Ureter (tissue), 1 donor: ENCODE results near the gene KLF6. TPM values are rescaled to one million over a fixed set of nuclear protein-coding genes. Genes with fewer than 3 reads are reported as not detected.
A peak's percentile ranks its signal among the peaks of the same experiment; 100 is the strongest.
"Not testable (repeated sequence)": the region's sequence is repeated elsewhere in the genome, so short reads cannot be mapped to it uniquely, and the experiment has no call there.

Experiments used
- DNase-seq: peaks from one replicate; pipeline ENCODE4 v3.0.0-alpha.2; 2020; ENCODE audit warnings: low spot score
- total RNA-seq: library from RNA; stranded (reverse); gene quantifications from one replicate; pipeline ENCODE4 v1.2.4, GENCODE V29; 2023
- donor health status: DM: yes; HTN: yes; CAD: no.

The KLF6 gene
- total RNA-seq, 1 donor from 2014 or later, result 171 TPM

GRCh38 chr10:3757250-3757637 lies 27.8 kb downstream of the KLF6 start:
- no peak for DNase-seq

GRCh38 chr10:3756360-3756740 lies 28.7 kb downstream of the KLF6 start:
- DNase-seq, result no peak

DNA sequence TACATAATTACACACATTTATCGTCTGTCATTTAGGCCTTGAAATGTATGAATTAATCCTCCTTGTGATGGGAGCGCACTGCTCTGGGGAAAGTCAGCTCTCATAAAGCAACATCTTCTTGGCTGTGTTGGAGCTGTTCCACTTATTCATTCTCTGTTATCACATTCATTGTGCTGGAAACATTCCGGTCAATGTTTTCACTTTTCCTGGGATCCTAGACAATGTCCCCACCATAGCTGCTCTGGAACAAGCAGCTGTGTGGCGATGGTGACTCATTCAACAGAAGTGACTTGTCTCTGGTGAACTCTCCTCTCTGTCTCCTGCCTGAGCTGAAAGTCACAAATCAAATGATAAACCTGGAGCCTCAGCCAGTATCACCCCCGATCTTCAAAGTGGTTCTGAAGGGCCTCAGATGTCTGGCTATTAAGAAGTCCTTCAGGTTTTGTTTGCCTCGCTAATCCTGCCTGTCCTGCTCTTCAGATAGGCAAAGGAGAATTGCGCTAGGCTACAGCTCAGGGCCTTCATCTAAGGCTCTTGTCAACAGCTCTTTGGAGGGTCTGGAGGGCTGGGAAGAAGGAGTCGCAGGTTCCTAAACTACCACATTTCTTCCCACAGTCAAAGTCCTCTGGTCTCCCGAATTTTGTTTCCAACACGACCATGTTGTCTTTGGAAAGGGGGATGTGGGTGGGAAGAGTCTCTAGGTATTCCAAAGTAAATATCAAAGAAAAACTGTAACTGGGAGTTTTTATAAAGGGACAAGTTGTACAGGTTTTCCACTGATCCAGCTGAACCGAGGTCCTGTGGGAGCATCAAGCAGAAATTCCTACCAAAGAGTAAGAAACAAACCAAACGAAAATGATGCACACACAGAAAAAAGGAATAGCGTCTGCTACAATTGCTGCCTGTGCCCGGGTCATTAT lies 29.3 kb downstream of the KLF6 start:
- no peak for DNase-seq

DNA sequence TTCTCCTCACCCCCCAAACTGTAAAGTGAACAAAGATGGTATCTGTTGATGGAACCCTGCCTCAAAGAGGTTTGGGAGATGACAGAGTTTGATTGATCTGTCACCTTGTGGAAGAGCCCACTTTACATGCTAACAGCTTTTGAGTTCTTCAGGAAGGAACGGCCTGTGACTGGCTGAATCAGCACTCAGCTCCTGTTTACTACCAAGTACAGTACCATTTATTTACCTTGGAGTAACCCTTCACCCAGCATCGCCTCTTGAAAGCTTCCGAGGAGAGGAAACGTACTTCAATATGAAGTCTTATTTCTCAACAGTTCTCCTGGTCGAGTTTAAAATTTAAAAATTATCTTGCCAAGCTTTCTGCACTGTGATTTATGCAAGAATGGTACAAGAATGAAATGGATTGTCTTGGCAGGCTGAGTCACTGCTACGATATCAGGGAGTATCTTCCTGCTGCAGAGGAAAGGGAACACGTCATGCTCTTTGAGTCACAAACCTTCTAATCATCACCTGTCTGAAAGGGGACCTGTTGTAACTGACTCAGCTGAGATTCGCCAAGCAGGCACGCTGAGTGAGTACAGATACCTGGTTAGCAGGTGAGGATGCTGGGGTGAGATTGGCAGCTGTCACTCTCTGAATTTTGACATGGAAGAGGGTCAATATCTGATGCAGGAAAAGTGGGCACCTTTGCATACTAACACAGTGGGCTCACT lies 30.1 kb downstream of the KLF6 start:
- no peak for DNase-seq

DNA sequence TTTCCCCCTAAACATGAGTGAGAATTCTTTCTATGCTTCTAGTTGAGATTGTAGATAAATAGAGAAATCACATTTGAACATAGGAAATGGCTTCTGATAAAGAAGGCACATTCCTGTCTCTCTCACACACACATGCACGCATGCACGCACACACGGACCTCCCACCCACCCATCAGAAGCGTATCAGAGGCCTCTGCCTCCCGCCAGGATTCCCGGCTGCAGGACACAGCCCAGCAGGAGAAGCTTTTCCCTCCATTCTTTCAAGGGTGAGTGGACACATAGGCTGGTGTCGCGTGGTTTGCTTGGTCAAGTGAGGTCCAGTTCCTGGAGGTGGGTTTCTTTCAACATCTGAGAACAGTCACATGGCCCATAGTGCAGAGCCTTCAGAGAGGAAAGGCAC lies 34.2 kb downstream of the KLF6 start:
- DNase-seq, result no peak

DNA sequence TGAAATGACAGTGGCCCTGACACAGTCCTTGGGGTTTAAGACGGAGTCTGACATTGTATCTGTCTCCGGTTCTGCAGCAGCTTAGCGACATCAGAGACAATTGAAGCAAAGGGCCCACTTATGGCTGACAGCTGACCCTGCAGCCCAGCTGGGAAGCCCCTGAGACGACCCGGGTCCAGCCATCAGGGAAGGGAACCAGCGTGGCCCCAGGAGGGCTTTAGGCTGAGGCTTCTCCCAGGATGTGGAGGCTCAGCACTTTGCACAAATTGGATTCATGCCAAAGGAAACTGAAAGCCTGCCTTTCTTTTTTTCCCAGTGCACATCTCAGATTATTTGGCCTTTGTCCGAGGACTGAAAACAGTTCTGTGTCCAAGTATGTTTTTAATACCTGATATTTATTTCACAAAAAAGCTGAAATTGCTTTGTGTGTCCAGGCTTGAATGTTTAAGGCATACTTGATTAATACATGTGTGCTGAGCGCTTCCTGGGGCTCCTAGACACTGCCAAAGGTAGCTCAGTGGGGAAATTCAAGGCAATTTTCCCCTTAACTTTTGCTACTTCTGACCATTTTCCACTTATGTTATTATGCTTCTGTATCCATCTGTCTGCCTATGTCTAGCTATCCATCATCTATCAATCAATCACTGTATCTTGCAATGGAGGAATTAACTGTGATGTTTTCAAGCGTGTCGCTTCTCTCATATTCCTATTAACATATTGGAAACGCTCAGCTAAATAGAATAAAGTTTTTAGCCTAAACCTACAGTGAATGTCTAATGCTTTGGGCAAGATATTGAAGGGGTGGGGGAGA lies 34.8 kb downstream of the KLF6 start:
- DNase-seq, result no peak

DNA sequence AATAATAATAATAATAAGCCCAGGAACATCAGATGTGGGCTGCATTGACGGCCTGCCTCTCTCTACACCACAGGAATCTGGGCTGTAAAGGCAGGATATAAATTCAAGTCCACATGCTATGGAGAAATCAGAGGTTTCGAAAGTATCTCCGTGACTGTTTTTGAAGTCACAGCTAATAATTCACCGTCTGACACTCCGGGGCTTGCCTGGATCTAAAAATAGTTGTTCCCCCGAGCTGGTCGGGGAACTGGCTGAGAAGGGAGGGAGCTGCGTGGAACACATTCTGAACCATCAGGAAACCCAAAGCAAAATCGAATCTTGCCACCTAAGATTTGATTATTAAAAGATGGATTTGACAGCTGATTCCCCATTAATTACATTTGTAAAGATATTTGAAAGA lies 35.4 kb downstream of the KLF6 start:
- peak; percentile 70 for DNase-seq

GRCh38 chr10:3749011-3749410 lies 36.0 kb downstream of the KLF6 start:
- DNase-seq, result no peak

GRCh38 chr10:3748484-3748883 lies 36.5 kb downstream of the KLF6 start:
- DNase-seq, result no peak

DNA sequence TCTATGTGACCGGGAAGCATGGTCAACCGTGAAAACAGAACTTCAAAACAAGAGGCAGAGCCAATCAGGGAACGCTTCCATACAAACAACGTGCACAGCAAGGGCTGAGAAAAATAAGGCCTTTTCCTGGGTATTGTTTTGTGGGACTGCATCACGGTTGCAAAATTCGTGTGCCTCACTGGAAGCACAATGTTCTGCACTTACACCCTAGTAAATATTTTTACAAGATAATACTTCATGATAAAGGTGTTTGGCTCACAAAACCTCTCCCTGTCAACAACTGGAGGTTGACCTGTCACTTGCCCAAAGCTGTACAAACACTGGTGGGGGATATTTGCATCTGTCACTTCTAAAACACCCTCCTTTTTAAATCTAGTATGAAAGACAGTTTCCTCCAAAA lies 37.0 kb downstream of the KLF6 start:
- no peak for DNase-seq

GRCh38 chr10:3747248-3747960 lies 37.6 kb downstream of the KLF6 start:
- no peak for DNase-seq

GRCh38 chr10:3746634-3747033 lies 38.4 kb downstream of the KLF6 start:
- DNase-seq, result no peak

- no peak for DNase-seq
Measured at GRCh38 chr10:3745521-3745920, 39.5 kb downstream of the KLF6 start.

GRCh38 chr10:3741688-3742461 lies 43.1 kb downstream of the KLF6 start:
- DNase-seq, result no peak

- no peak for DNase-seq
Measured at GRCh38 chr10:3740157-3740871, 44.7 kb downstream of the KLF6 start.

DNA sequence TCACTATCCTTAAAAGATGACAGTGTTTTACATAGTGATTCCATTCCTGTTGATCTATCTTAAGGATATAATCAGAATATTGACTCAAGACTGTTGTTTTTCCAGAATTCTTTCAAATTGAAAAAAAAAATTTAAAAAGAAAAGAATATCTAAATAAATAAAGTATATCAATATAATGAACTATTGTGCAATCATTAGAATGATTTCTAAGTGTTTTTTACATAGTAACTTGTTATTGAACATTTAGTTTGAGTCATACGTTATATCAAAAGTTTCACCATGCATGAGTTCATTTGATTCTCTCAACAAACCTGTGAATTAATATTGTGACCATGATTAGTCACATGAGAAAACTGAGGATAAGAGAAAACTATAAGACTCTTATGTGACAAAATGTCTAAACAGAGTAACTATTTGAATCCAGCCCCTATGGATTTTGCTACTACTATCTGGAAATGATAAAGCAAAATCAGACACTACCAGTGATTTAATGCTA lies 46.1 kb downstream of the KLF6 start:
- DNase-seq, result no peak

- DNase-seq, result no peak
Measured at GRCh38 chr10:3737864-3738263, 47.1 kb downstream of the KLF6 start.

DNA sequence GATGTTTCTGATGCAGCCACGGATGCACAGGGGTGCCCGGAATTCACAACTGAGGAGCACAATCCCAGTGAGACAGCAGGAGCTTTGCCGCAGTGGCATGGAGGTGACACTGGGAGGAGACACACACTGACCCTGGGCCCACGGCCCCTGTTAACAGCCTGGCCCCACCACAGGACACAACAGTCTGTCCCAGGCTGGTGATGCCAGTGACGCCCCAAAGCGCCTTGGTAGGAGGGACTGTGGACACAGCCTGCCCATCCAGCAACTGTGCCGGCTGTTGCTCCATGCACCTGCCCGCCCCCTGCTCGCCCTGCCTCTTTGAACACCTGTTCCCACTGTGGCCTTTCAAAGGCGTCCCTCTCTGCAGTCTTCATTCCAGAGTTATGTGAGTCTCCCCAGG lies 49.8 kb downstream of the KLF6 start:
- no peak for DNase-seq

- no peak for DNase-seq
Measured at GRCh38 chr10:3734111-3734510, 50.9 kb downstream of the KLF6 start.

GRCh38 chr10:3732183-3732582 lies 52.8 kb downstream of the KLF6 start:
- not testable (repeated sequence) for DNase-seq
